AG04449 (cell line): ENCODE data around the gene ACACB.

ENCODE experiments used
- CTCF ChIA-PET: fragments of 350-600 bp; formaldehyde crosslinking; extraction: SDS; loops from one replicate; lab custom pipeline; 2021; ENCODE audit warnings: antibody characterized with exemption; lab: Yijun Ruan, JAX
- POLR2A ChIA-PET: fragments of 400-600, 350-600 bp; formaldehyde crosslinking; extraction: SDS; loops from one replicate; lab custom pipeline; 2020; ENCODE audit warnings: antibody characterized with exemption, inconsistent platforms; lab: Yijun Ruan, JAX
- DNase-seq: peaks from one replicate; pipeline ENCODE4 v3.0.0-alpha.2; 2010; ENCODE audit warnings: low read depth, low spot score
- H3K4me3 ChIP-seq: 2 replicates; pipeline ENCODE4 v1.5.1; 2011; ENCODE audit warnings: low read depth, mild to moderate bottlenecking, control low read depth, low read length
- CTCF ChIP-seq: IDR thresholded peaks from one replicate; pipeline ENCODE4 v1.5.1; 2011; ENCODE audit warnings: mild to moderate bottlenecking, moderate library complexity, low read length, control low read depth, inconsistent platforms; ENCODE audit not compliant: insufficient read depth; ENCODE audit errors: missing control alignments

The ACACB gene

DNA sequence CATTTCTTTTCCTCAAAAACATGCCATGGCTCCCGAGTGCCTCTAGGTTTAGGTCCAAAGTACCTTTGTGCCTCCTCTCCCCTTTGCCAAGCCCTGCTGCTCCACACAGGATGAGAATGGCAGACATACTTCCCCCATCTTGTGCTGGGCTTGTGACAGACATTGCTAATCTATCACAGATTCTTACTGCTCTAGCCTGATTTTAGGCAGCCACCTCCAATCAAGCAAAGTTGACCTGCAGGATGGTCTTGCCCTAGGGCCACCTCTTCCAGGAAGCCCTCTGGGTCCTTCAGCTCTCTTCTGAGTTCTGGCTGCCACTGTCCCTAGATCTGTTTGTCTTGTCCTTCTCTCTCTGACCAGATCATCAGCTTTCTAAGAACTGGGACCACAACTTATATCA is 172.2 kb downstream of the ACACB start:
- no peak for DNase-seq
- ChIA-PET POLR2A (no interaction called here), CTCF (no interaction called here)
- H3K4me3 ChIP-seq: no peak overlapping the region
- no peak for TF ChIP-seq CTCF

GRCh38 chr12:109289004-109289403 is 172.6 kb downstream of the ACACB start:
- no peak for TF ChIP-seq CTCF
- CTCF ChIA-PET: no interaction called here
- POLR2A ChIA-PET: no interaction called here
- H3K4me3 ChIP-seq: no peak overlapping the region
- no peak for DNase-seq

GRCh38 chr12:109289551-109289950 is 173.2 kb downstream of the ACACB start:
- CTCF ChIA-PET: no interaction called here
- no peak for DNase-seq
- POLR2A ChIA-PET: no interaction called here
- no peak for TF ChIP-seq CTCF
- no peak overlapping the region for H3K4me3 ChIP-seq

GRCh38 chr12:109290061-109290460 is 173.7 kb downstream of the ACACB start:
- H3K4me3 ChIP-seq: no peak overlapping the region
- POLR2A ChIA-PET: no interaction called here
- no peak for DNase-seq
- CTCF ChIA-PET: no interaction called here
- TF ChIP-seq CTCF: no peak

DNA sequence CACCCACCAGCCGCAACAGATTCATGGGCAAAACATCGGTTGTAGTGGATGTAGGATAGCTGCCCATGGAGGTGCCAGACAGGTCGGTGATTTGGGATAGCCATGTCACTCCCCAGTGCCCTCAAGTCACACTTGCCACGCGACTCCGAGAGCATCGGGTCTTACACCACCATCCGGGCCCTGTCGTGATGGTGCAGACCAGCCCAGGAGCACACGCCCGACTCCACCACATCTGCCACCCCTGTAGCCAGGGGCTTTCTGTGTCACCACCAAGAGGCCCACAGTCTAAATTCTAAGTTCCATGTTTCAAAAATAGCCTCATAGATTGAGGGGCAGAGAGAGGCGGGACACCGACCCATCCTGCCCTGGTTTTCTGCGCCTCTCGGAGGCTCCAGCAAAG is 174.7 kb downstream of the ACACB start:
- CTCF ChIA-PET: no interaction called here
- H3K4me3 ChIP-seq: no peak overlapping the region
- DNase-seq: no peak
- POLR2A ChIA-PET: no interaction called here
- no peak for TF ChIP-seq CTCF

DNA sequence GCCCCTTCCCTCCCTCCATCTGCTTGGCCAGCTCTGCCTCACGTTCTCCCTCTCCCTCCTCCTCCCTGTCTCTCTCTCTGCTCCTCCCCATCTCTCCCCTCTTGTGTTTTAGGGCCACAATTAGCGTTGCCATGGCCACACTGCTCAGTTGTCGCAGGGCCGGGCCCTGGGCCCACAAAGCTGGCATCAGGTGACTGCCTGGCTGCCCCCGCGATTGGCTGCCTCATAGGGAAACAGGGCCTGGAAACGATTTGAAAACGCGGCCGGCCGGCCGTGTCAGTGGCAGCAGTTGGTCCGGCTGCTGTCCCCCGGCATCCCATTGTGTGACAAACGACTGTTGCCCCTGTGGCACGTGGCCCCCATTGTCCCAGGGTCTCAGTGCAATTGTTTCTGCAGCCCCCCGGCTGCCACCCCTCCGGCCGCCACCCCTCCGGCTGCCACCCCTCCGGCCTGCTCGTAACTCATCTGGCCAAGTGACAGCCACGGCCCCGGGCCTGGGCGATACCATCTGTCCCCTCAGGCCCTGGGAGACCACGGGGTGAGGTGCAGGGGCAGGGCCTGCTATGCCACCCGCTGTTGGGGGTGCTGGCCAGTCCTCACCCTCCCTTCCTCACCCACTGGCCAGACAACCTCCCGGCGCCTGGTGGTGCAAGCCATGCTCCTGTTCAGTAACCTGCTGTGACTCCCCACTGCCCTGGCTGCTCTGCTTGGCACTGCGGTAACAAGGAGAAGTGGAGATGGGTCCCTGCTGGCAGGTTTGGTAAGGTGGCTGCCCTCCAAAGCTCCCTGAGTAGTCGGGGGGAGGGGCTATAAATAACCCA is 175.3 kb downstream of the ACACB start:
- no peak for TF ChIP-seq CTCF
- no peak overlapping the region; the same call in 1 of the 2 replicates for H3K4me3 ChIP-seq
- CTCF ChIA-PET: no interaction called here
- DNase-seq: no peak
- POLR2A ChIA-PET: no interaction called here
